ENCODE results near the gene RPL28.

- no peak for TF ChIP-seq CTCF (IDR thresholded peaks at IDR 0.05; ENCODE audit: insufficient read depth, low read length)
- TF ChIP-seq POLR2AphosphoS5 (IDR thresholded peaks at IDR 0.05; ENCODE audit: low read depth): no peak
- TF ChIP-seq REST (IDR thresholded peaks at IDR 0.05; ENCODE audit: insufficient replicate concordance, low read depth): no peak
- TF ChIP-seq GABPA (IDR thresholded peaks at IDR 0.05; ENCODE audit: low read depth): no peak
These were observed 65.6 kb downstream of the RPL28 start for GRCh38 chr19:55451163-55451964.
